HG02938 (cell line): ENCODE data around the gene SERPINH1.
"Not testable (repeated sequence)": the region's sequence is repeated elsewhere in the genome, so short reads cannot be mapped to it uniquely, and the experiment has no call there.

Source experiments
- ATAC-seq: cut with Tn5 transposase; IDR thresholded peaks from one replicate; pipeline ENCODE4 v1.9.1; 2021; ENCODE audit warnings: mild to moderate bottlenecking, moderate library complexity; ENCODE audit not compliant: unreplicated experiment

The SERPINH1 gene

GRCh38 chr11:75572744-75573143, 10.7 kb downstream of the SERPINH1 start:
- no peak for ATAC-seq

DNA sequence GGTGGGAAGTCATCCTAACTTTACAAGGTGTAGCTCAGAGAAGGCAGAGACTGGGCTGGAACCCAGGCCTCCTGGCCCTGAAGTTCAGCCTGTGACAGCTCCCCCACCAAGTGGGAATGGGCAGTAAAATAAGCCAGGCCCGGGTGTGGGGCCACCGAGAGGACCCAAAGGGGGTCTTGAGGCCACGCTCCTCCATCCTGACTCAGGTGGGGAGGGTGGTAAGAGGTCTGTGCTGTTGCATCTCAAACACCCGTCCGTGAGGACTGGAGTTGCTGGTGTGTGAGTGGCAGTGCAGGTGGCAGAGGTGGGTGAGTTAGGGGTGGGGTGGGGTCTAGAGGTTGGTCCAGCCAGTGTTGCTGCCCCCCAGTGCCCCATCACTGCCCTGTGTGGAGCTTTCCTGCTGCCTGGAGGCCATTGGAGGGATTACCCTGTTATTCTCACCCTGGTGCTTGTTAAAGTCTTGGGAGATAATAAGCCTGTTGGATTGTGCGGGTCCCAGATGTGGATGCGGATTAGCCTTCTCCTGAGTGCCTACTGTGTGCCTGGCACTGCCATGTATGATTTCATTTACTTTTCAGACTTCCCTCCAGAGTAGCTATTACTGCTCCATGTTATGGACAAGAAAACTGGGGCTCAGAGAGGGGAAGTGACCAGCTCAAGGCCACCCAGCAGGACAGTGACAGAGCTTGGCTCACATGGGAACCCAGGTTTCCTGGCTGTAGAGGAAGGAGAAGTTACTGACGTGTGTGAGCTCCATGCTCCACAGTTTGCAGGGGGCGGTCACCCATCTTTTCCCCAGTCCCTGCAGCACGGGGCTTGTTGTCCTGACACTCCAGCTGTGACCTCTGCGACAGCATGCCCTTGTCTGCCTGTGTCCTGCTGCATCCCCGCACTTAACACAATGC, 12.9 kb downstream of the SERPINH1 start:
- no peak for ATAC-seq

- ATAC-seq = no peak
Measured at GRCh38 chr11:75576017-75576416, 14.0 kb downstream of the SERPINH1 start.

GRCh38 chr11:75576499-75576918, 14.5 kb downstream of the SERPINH1 start:
- no peak for ATAC-seq

DNA sequence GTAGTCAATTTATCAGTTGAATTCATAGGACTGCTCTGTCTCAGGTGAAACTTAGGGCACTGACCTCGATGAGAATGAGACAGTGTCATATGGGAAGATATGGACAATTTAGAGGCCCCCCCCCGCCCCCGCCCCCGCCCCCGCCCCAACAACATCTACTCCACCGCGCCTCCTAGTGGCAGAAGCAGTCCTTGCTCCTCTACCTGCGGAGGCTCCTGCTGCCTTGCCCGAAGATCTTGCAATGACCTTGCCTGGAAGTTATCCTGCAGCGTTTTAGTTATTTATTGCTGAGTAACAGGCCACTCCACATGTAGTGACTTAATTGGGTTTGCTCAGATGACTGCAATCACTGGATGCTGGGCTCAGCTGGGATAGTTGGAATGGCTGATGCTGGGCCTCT, 15.2 kb downstream of the SERPINH1 start:
- ATAC-seq = no peak

DNA sequence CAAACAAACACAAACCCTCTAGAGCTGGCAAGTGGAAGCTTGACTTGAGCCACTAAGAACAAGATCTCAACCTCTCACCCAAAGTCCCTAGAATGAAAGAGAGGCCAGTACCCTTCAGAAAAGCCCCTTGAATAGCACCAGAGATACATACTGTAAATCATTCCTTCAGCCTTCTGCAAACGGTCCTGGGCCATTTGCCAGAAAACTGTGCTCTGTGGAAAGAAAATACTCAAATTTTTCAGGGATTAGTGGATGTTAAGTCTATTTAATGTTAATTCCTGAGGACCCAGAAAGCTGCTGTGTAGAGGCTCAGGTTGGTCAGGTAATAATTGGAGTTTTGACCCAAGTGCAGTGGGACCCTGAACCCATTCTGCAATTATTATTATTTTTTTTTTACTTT, 16.9 kb downstream of the SERPINH1 start:
- no peak for ATAC-seq

DNA sequence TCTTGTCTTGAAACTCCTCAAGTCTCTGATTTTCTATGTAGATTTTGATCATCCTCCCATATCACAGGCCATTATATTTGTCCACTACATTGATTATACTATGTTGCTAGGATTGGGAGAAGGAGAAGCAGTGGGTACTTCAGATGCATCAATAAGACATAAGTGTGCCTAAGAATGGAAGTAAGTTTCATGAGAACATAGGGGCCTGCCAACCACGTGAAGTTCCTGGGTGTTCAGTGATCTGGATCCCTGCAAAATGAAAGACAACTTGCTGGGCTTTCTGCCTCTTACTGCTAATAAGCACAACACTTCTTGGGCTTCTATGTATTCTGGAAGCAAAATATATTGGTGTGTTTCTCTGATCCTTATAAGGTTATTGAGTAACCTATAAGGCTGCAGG, 17.8 kb downstream of the SERPINH1 start:
- no peak for ATAC-seq

GRCh38 chr11:75582506-75582894, 20.4 kb downstream of the SERPINH1 start:
- ATAC-seq = no peak

DNA sequence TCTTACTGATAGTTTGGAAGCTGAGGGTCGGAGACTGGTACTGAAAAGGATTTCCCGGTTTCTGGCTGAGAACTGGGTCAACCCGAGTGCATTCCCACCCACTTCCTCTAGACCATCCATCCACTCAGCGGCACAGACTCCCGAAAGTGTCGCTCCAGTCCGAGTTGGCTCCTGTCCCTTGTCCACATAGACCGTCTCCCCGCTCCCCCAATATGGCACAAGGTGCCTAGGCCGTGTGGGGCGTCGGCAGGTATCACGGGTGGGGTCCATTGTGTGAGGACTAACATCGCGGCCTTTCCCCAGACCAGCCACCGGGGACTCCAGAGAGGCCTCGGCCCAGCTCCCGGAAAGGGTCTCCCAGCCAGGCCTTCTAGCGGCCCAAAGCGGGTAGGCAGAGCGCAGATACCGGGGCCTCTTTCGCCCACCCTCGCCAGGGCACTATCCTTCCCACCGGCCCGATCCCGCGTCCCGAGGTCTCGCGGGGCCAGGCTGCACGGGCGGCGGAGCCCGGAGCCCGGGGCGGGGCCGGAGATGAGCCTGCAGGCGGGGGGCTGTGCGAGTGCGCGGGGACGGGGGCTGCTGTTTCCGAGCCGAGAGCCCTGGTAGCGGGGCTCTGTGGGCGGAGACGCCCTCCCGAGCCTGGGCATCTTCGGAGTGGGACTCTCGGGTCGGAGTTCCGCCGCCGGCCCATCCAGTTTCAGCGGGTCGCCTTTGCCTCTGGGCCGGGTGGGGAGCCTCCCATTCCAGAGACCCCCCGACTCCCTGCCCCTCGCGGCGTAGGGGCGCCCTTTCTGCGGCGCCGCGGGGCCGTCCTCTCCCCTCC, 21.1 kb downstream of the SERPINH1 start:
- ATAC-seq = no peak

- no peak for ATAC-seq
Measured at GRCh38 chr11:75583718-75584658, 21.9 kb downstream of the SERPINH1 start.

DNA sequence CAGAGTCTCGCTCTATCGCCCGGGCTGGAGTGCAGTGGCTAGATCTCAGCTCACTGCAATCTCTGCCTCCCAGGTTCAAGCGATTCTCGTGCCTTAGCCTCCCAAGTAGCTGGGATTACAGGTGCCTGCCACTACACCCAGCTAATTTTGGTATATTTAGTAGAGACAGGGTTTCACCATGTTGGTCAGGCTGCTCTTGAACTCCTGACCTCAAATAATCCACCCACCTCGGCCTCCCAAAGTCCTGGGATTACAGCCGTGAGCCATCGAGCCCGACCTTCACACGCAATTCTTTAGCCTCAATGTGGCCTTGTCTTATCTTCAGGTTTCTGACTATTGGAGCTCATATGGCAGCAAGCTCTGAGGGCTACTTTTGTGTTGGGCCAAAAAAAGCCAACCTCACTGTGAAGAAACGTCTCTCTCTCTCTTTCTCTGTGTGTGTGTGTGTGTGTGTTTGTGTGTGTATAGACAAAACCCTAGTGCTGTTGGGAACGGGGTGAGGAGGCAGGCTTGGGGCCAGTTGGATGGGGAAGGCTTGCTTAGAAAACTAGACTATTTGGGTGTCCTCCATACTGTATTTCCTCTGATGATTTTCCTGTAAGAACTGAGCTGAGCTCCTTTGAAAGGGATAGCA, 22.7 kb downstream of the SERPINH1 start:
- ATAC-seq = not testable (repeated sequence)

GRCh38 chr11:75585293-75585670, 23.2 kb downstream of the SERPINH1 start:
- ATAC-seq = no peak

- no peak for ATAC-seq
Measured at GRCh38 chr11:75586395-75586794, 24.3 kb downstream of the SERPINH1 start.

DNA sequence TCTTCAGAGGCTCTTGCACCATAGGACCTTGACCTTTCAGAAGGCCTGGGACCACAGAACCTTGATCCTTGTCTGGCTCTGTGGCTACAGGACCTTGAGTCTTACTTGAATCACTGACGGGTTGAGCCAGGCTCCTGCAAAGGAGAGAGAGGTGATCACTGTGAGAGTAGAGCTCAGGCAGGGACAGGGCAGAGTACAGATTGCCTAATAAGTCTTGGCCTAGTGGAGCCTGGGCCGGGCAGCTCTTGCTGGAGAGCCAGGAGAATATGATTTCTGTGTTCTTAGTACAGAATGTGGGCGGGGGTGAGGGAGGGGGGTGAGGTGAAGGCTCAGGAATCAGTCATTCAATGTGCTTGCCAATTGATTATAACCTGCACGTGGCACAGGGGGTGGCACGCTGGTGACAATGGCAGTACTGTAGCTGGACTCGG, 26.0 kb downstream of the SERPINH1 start:
- ATAC-seq = no peak

GRCh38 chr11:75589051-75589450, 27.0 kb downstream of the SERPINH1 start:
- no peak for ATAC-seq

GRCh38 chr11:75589933-75590332, 27.9 kb downstream of the SERPINH1 start:
- no peak for ATAC-seq

- ATAC-seq = no peak
Measured at GRCh38 chr11:75591371-75591770, 29.3 kb downstream of the SERPINH1 start.

GRCh38 chr11:75591966-75592365, 29.9 kb downstream of the SERPINH1 start:
- ATAC-seq = no peak

GRCh38 chr11:75592715-75593114, 30.7 kb downstream of the SERPINH1 start:
- no peak for ATAC-seq

- ATAC-seq = no peak
Measured at GRCh38 chr11:75593286-75593915, 31.3 kb downstream of the SERPINH1 start.
